Measurements from ENCODE around the gene SYNDIG1.

Gene SYNDIG1

DNA sequence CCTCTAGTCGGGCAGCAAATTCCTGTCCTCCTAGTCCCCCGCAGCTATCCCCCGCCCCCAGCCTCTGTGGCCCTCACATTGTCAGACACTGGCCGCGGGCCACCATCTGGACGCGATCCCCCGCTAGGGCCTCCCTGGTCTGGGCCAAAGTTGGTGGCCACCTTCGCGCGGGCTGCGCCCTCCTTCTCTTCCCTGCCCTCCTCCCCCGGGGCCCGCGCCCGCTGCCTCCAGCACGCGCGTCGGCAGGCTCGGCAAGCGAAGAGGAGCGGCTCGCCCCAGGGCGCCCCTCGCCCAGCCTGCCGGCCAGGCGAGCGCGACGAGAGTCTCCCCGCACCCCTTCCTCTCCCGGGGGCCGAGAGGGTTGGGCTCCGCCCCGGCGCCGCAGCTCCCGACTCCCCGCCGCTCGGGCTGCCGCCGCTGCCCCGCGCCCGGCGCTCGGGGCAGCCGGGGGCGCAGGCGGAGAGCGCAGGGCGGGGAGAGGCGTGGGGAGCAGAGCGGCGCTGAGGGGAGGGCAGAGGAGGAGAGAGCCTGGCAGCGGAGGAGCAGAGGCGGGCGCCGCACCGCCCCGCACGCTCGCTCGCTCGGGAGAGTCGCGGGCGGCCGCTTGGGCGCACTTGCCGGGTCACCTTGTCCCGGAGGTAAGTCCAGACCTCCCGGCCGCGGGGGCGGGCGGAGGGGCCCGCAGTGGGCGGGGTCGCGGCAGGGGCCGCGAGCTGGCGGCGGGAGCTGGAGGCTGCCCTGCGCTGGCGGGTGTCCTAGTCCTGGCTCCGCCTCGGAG is at the start of gene SYNDIG1:
Gene SYNDIG1, plus strand, starts transcription at position 514 of the 778 bp plus-strand sequence. CDS start 73,469 bp downstream, outside the sequence.
- peak; percentile 66 for DNase-seq (ENCODE audit: low spot score)

DNA sequence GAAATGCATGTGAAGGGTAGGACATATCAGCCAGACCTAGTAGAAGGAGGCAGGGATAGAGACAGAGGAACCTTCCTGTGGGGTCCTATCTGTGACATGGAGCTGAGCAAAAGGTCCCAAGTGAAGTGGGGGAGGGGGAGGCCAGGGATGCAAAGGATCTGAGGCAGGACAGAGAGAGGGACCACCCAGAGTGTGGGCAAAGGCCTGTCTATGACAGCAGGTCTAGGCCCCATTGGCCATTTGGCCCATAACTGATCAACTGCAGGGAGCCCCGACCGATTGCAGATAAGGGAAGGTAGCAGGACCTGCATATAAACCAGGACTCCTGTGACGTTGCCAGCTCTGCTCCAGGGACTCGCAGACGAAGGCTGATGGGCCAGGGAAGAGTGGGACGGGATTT is 49.6 kb upstream of the SYNDIG1 start:
- no peak for DNase-seq (ENCODE audit: low spot score)

DNA sequence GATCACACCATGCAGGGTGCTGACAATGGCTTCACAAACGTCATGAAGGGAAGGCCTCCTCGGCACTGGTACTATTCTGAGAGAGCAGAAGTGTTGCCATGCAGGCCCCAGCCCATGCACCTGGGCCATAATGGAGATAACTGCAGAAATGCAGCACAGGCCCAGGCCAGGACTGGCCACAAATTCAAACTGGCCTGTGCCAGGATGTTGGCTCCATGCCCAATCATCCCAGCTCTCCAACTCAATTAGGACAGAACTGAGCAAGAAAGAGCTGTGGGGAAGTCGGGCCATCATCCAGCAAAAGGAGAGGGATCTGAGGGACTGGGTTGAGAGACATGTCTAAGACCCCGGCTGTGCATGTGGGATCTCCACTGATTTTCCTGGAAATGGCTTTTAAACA is 48.9 kb upstream of the SYNDIG1 start:
- no peak for DNase-seq (ENCODE audit: low spot score)

- no peak for DNase-seq (ENCODE audit: low spot score)
Observed at GRCh38 chr20:24421071-24421470, 48.4 kb upstream of the SYNDIG1 start.

- DNase-seq (ENCODE audit: low spot score): no peak
Observed at GRCh38 chr20:24422091-24422760, 47.2 kb upstream of the SYNDIG1 start.

GRCh38 chr20:24423390-24424313 is 45.8 kb upstream of the SYNDIG1 start:
- no peak for DNase-seq (ENCODE audit: low spot score)

DNA sequence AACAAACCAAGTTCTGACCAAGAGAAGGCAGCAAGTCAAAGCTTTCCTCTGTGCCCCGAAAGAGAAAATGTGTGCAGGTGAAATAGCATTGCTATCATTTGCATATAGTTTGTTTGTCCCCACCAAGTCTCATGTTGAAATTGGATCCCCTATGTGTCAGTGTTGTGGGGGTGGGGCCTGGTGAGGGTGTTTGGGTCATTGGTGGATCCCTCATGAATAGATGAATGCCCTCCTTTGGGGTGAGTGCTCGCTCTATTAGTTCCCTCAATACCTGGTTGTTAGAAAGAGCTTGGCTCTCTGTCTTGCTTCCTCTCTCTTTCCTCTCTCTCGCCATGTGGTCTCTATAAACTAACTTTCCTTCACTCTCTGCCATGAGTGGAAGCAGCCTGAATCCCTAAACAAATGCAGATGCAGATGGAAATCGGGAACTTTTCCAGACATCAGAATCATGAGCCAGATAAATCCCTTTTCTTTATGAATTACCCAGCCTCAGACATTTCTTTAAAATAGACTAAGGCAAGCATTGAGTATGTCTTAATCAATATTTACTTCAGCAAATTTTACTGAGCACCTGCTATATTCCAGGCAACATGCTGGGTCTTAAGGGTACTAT is 43.8 kb upstream of the SYNDIG1 start:
- DNase-seq (ENCODE audit: low spot score): no peak

DNA sequence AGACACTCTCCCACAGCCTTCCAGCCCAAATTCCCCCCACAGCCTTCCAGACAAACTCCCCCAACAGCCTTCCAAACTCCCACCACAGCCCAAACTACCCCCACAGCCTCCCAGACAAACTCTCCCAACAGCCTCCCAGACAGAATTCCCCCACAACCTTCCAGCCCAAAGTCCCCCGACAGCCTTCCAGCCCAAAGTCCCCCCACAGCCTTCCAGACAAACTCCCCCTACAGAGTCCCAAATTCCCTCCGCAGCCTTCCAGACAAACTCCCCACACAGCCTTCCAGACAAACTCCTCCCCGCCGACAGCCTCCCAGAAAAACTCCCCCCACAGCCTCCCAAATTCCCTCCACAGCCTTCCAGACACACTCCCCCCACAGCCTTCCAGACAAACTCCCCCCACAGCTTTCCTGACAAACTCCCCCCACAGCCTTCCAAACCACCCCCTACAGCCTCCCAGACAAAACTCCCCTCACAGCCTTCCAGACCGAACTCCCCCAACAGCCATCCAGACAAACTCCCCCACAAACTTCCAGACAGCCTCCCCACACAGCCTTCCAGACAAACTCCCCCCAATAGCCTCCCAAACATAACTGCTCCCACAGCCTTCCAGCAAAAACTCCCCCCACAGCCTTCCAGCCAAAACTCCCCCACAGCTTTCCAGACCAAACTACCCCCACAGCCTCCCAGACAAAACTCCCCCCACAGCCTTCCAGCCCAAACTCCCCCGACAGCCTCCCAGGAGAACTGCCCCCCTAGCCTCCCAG is 38.0 kb upstream of the SYNDIG1 start:
- no peak for DNase-seq (ENCODE audit: low spot score)

- no peak for DNase-seq (ENCODE audit: low spot score)
Observed at GRCh38 chr20:24432046-24432442, 37.4 kb upstream of the SYNDIG1 start.

DNA sequence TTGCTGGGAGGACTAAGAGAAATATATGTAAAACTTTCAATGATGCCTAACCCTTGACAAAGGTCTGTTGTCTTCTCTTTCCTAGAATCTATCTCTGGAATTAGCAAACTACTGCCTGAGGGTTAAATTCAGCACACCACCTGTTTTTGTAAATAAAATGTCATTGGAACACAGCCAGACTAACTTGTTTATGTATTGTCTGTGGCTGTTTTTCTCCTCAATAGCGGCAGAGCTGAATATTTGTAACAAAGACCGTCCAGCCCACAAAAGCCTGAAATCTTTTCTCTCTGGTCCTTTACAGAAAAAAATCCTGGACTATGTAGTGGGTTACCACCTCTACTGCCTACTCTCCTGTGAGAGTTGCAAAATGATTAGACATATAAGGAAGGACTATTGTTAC is 33.3 kb upstream of the SYNDIG1 start:
- DNase-seq (ENCODE audit: low spot score): no peak

DNA sequence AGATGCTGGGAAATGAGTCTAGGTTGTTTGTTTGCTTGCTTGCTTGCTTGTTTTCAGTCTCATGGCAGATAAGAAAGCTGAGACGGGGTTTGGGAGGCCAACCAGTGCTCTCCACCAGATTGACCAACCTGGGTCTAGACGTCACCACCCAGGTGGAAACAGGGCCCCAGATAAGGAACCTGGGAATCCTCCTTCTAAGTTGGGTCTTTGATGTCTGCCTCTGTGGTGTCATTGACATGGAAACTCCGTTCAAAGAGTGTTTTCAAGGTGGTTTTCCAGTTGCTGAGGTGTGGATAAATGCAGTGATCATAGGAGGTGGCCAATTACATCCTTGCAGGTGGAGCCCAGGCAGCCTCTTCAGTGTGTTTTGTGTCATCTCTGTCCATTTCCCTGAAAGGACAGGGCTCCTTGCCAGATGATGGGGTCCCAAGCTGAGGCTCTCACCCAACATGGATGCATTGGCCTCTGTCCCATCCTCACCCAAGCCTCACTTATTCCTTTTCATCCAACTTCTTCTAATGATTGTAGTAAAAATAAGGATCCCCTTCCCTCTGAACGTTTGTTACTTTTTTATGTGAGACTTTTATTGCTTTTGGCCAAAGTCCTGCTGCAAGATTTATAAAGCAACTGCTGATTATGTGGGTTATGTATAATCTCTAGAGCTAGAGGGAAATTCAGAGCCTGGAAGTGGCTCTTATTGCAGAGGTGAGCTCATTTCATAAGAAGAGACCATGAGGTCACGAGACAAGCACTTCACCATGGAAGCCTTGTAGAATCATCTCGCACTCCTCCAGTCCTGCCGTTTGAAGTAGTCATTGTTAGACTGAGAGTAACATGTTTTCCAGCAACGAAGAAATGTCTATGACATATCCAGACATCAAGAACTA is 32.0 kb upstream of the SYNDIG1 start:
- DNase-seq (ENCODE audit: low spot score): no peak

DNA sequence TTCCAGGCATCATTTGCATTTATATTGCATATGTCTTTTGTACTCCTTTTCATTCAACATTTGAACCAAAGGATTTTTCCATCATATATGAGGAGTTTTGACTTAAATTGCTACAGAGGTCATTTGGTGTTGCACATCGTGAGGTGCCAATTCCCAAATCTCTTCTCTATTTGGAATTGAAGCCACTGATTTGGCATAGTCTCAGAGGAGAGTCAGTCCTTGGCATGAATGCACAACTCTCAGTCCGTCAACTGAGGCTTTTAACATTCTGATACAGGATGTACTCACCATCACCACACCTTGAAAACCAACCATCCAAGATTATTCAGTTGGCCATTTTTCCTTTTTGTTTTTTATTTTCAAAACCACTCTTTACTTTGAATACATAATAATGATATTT is 31.1 kb upstream of the SYNDIG1 start:
- no peak for DNase-seq (ENCODE audit: low spot score)

DNA sequence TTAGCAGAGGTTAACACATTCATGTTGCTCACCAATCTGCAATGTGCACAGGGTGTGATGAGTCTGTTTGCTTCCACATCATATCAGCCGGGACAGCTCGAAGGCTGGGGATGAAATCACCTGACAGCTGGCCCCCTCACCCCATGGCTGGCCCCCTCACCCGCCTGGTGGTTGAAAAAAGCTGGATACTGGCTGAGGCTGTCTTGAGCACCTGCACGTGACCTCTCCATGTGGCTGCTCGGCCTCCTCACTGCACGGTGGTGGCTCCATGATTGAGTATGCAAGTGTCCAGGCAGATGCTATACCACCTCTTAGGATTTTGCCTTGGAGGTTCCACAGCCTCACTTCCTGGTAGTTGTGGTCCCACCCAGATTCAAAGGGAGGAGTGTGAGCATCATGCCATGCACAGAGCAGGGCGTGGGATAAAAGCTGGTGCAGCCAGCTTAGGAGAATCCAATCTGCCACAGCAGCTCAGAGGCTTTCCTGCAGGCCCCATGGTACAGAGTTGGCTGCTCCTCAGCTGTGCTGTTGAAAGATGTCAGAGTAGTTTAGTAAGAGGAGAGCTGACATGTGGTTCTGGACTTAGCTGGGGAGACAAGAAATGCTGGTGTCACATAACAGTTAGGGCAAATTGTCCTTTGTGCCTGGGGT is 29.6 kb upstream of the SYNDIG1 start:
- DNase-seq (ENCODE audit: low spot score): no peak

GRCh38 chr20:24441661-24442060 is 27.8 kb upstream of the SYNDIG1 start:
- DNase-seq (ENCODE audit: low spot score): no peak

DNA sequence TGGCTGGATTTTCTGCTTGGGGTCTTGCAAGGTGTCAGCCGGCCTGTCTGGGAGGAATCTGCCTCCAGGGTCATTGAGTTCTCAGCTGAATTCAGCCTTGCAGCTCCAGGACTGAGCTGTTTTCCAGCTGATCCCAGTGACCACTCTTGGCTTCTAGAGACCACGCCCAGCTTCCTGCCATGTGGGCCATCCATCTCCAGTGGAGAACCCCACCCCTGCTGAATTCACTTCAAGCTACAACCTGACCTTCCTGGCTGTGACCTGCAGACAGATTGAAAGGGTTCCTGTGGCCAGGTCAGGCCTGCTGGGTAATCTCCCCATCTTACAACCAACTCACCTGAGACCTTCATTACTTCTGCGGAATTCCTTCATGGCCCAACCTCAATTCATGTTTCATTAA is 26.5 kb upstream of the SYNDIG1 start:
- DNase-seq (ENCODE audit: low spot score): no peak

- DNase-seq (ENCODE audit: low spot score): no peak
Observed at GRCh38 chr20:24443436-24443835, 26.0 kb upstream of the SYNDIG1 start.

DNA sequence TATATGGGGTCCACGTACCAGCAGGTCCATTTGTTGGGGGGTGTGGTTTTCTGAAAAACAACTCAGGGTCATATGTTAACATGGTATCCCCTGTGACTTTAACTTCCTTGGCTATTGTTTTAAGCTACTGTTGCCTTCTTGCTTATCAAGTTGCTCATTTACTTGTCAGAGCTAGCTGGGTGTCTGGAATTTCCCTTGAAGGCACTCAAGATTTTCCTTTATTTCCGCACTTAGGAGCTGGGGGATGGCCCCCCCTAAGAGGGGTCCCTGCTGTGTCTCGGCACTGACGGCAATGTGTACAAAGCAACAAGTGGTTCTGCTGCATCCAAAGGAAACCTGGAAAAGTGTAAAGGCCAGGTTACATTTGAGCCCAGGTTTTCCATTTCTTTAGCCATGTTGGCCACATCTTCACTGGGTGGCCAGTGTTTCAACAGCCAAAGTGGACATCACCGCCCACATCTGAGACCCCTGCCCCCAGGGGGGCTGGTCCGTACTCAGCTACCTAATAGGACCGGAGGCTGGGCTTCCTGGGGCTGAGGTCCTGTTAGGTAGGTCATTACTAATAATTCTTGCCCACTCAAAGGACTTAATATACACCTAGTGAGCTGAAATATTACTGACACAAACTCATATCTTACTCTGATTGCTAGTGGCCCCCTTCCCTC is 24.8 kb upstream of the SYNDIG1 start:
- no peak for DNase-seq (ENCODE audit: low spot score)

DNA sequence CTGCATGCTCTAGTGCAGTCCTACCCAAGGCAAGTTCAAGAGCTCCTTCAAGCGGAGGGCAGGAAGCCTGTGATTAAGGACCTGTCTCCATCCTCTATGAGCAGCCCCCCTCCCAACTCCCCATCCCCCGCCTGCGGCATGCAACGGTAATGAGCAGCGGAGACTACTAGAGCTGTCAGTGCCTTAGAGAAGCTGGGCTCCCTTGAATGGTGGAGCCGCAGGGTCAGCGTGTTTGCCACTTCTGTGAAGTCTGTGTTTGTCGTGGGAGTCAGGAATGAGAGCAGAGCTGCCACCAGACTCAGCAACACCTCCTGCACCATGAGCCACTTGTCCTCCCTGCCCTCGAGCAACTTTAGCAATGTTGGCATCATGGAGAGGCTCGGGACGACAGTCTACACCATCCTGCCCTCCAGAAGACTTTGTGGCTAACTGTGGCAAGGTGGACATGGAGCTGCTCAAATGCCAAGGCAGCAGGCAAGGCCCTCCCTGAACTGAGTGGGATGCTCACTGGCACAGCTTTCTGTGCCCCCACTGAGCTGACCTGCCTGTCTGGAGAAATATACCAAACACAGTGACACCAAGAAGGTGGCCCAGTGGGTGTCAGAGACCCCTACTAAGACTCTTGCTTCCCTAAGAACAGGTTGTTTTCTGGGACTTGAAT is 23.8 kb upstream of the SYNDIG1 start:
- DNase-seq (ENCODE audit: low spot score): no peak

DNA sequence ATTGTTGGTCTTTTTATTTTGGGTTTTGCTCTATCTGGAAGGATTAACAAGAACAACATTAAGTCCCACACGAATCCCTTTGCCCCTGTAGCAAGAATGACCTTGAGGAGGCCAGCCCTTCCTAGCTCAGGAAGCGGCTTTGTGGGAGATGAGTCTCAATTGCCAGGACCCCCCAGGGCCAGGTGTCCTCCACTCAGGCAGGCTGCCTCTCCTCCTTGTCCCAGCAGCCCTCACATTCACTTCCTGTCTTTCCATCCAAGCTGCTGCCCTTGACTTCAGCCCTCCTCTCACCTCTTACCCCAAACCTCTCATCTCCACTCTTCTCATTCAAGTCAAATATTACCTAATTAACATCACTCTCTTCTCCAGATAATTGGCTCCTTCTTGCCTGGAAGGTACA is 22.6 kb upstream of the SYNDIG1 start:
- DNase-seq (ENCODE audit: low spot score): no peak

All from pons (tissue), 1 donor.